ENCODE measurements around the gene SLC15A2. TPM values are rescaled to one million over a fixed set of nuclear protein-coding genes. Genes with fewer than 3 reads are reported as not detected.

Gene SLC15A2
- total RNA-seq, 1 donor from 2014 or later: not detected

DNA sequence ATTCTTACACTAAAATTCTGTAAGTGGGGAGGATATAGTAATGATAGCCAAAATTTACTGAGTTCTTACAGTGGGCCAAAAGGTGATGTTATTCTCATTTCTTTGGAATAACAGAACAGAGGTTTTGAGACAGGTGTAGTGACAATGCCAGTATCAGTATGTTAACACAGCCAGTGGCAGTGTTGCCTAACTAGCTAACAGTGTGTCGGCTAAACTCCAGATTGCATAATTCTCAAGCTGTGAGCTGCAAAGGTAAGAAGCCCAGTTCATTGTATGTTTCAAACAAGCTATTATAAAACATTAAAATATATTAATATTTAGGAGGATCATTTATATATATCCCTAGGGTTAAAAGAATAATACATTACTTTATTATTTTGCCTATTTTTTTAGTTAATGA lies 920 bp downstream of the SLC15A2 start:
- TF ChIP-seq, protein P1, sequence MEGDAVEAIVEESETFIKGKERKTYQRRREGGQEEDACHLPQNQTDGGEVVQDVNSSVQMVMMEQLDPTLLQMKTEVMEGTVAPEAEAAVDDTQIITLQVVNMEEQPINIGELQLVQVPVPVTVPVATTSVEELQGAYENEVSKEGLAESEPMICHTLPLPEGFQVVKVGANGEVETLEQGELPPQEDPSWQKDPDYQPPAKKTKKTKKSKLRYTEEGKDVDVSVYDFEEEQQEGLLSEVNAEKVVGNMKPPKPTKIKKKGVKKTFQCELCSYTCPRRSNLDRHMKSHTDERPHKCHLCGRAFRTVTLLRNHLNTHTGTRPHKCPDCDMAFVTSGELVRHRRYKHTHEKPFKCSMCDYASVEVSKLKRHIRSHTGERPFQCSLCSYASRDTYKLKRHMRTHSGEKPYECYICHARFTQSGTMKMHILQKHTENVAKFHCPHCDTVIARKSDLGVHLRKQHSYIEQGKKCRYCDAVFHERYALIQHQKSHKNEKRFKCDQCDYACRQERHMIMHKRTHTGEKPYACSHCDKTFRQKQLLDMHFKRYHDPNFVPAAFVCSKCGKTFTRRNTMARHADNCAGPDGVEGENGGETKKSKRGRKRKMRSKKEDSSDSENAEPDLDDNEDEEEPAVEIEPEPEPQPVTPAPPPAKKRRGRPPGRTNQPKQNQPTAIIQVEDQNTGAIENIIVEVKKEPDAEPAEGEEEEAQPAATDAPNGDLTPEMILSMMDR (IDR thresholded peaks at IDR 0.05): no peak
- Histone ChIP-seq H3K4me1 (no peaks in the 10 kb centered on the region), H3K36me3 (no peaks in the 10 kb centered on the region), H3K27ac (no peak overlapping the region), H3K9me3 (no peaks in the 10 kb centered on the region), H3K4me3 (no peak overlapping the region), H3K27me3 (no peaks in the 10 kb centered on the region)
- no peak for DNase-seq (ENCODE audit: low spot score in 2 of 2)
- intact Hi-C loops (cut with DNase I): no loop called here

DNA sequence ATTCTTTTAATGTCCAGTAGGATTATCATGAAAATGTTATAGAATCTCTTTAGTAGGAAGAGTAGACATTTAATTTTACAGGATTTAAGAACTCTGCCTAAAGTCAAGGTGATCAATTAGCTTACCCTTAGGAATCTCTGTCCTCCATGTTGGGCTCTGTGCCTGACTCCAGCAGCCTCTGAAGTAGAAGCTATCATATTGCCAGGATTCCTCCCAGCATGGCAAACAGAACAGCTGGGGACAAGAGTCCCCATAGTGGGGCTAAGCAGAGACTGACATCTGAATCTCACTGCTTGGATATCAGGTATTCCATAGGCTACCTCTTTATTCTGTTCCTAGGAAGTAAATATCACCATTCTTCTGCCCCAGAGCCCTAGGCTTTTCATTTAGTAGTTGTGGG lies 1.5 kb downstream of the SLC15A2 start:
- no peak overlapping the region for H3K4me3 ChIP-seq
- H3K9me3 ChIP-seq: no peaks in the 10 kb centered on the region
- TF ChIP-seq, protein P1 (IDR thresholded peaks at IDR 0.05): no peak
- no peaks in the 10 kb centered on the region for H3K27me3 ChIP-seq
- no peak for DNase-seq (ENCODE audit: low spot score in 2 of 2)
- no peaks in the 10 kb centered on the region for H3K36me3 ChIP-seq
- H3K27ac ChIP-seq: no peak overlapping the region
- intact Hi-C loops (cut with DNase I): no loop called here
- no peaks in the 10 kb centered on the region for H3K4me1 ChIP-seq

DNA sequence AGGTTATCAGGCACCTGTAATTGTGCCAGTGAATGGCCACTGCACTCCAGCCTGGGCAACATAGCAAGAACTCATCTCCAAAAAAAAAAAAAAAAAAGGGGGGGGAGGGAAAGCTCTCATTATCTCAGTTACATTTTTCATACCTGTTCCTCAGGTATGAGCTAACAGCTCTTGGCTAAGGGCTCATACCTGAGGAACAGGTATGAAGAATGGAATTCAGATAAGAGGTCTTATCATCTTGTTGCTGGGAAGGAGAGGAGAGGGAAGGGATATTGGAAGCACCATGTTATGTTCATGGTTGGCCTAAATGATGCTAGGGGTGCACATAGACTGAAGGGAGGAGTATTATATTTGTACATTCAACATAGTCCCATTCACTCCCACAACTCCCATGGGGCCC lies 2.6 kb downstream of the SLC15A2 start:
- Histone ChIP-seq H3K4me1 (no peaks in the 10 kb centered on the region), H3K27ac (no peak overlapping the region), H3K27me3 (no peaks in the 10 kb centered on the region), H3K9me3 (no peaks in the 10 kb centered on the region), H3K36me3 (no peaks in the 10 kb centered on the region), H3K4me3 (no peak overlapping the region)
- intact Hi-C loops (cut with DNase I): no loop called here
- TF ChIP-seq, protein P1 (IDR thresholded peaks at IDR 0.05): no peak
- DNase-seq (ENCODE audit: low spot score in 2 of 2): no peak

DNA sequence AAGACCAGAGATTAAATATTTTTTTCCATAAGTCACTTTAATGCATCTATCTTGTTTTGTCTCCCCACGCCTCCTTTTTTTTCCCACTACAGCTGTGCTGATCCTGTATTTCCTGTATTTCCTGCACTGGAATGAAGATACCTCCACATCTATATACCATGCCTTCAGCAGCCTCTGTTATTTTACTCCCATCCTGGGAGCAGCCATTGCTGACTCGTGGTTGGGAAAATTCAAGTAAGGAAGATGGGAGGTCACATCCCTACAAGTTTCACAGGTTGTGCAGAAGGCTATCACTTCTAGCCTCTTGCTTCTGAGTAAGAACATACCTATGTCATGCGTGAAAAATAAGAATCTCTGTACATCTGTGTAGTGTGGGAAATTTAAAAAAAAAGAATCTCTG lies 3.1 kb downstream of the SLC15A2 start:
- Histone ChIP-seq H3K4me1 (no peaks in the 10 kb centered on the region), H3K4me3 (no peak overlapping the region), H3K27me3 (no peaks in the 10 kb centered on the region), H3K27ac (no peak overlapping the region), H3K9me3 (no peaks in the 10 kb centered on the region), H3K36me3 (no peaks in the 10 kb centered on the region)
- no peak for DNase-seq (ENCODE audit: low spot score in 2 of 2)
- TF ChIP-seq, protein P1 (IDR thresholded peaks at IDR 0.05): no peak
- intact Hi-C loops (cut with DNase I): no loop called here

DNA sequence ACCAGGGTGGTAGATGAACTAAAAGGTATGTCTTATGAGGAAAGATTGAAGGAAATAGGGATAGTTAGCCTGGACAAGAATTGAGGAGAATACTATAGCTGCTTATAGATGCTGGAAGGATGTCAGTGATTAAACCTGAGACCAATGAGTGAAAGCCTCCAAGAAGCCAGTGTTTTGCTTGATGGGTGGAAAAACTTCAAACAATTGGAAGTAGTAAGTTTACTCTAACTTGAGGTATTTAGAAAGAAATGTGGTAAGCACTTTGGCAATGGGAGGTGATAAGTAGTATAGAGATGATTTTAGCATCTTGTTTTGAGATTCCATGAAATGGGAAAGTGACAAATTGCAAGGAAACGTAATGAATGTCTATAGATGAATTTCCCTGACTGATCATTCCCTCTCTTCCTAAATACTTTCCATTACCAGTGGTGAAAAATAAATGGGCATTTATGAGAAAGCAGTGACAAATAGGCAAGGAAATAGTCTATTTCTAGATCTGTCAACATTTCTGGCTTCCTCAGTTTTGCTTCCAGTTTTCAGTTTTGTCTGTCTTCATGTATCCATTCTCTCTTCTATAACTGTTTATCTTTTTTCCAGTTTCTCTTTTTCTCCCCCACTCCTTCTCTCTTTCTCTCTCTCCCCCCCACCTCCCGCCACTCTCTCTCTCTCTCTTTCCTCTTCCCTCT lies 19.2 kb downstream of the SLC15A2 start:
- H3K9me3 ChIP-seq: no peaks in the 10 kb centered on the region
- intact Hi-C loops (cut with DNase I): no loop called here
- H3K4me1 ChIP-seq: no peaks in the 10 kb centered on the region
- no peaks in the 10 kb centered on the region for H3K36me3 ChIP-seq
- H3K4me3 ChIP-seq: no peak overlapping the region
- no peak for DNase-seq (ENCODE audit: low spot score in 2 of 2)
- H3K27ac ChIP-seq: no peak overlapping the region
- TF ChIP-seq, protein P1 (IDR thresholded peaks at IDR 0.05): no peak
- no peaks in the 10 kb centered on the region for H3K27me3 ChIP-seq

Data from ascending aorta (tissue), 2 donors.